Activated CD8-positive, alpha-beta memory T cell treated with anti-CD3 and anti-CD28 coated beads for 48 hours (primary cell): ENCODE results near the gene NBPF6.
"Not testable (repeated sequence)": the region's sequence is repeated elsewhere in the genome, so short reads cannot be mapped to it uniquely, and the experiment has no call there.

Source experiments
- DNase-seq, 3 experiments: peaks; one replicate each; pipeline ENCODE4 v3.0.0-alpha.2; 2020; ENCODE audit warnings: low read depth in 2 of 3, low spot score in 2 of 3

NBPF6 gene, protein sequence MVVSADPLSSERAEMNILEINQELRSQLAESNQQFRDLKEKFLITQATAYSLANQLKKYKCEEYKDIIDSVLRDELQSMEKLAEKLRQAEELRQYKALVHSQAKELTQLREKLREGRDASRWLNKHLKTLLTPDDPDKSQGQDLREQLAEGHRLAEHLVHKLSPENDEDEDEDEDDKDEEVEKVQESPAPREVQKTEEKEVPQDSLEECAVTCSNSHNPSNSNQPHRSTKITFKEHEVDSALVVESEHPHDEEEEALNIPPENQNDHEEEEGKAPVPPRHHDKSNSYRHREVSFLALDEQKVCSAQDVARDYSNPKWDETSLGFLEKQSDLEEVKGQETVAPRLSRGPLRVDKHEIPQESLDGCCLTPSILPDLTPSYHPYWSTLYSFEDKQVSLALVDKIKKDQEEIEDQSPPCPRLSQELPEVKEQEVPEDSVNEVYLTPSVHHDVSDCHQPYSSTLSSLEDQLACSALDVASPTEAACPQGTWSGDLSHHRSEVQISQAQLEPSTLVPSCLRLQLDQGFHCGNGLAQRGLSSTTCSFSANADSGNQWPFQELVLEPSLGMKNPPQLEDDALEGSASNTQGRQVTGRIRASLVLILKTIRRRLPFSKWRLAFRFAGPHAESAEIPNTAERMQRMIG

DNA sequence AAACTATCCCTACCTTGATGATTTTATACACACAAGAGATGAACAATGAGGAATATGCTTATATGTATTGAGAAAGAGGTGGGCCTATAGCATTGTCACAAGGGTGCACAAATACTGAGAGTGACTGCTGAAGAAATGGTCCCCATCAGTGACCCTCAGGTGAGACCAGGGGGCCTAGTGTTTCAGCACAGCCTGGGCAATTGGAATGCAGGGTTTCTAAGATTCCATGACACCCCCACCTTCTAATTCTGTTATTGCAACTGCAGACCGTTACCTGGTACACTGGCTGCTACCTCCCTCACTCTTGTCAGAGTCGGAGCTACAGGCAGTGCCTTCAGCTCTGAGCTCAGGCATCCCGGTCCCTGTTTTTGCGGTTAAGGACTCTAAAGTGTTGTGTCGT lies at the start of gene NBPF6:
NBPF6 (plus strand) TSS at position 301 of the 400 bp plus-strand sequence. CDS start 259 bp downstream, outside the sequence.
- DNase-seq, result not testable (repeated sequence)

DNA sequence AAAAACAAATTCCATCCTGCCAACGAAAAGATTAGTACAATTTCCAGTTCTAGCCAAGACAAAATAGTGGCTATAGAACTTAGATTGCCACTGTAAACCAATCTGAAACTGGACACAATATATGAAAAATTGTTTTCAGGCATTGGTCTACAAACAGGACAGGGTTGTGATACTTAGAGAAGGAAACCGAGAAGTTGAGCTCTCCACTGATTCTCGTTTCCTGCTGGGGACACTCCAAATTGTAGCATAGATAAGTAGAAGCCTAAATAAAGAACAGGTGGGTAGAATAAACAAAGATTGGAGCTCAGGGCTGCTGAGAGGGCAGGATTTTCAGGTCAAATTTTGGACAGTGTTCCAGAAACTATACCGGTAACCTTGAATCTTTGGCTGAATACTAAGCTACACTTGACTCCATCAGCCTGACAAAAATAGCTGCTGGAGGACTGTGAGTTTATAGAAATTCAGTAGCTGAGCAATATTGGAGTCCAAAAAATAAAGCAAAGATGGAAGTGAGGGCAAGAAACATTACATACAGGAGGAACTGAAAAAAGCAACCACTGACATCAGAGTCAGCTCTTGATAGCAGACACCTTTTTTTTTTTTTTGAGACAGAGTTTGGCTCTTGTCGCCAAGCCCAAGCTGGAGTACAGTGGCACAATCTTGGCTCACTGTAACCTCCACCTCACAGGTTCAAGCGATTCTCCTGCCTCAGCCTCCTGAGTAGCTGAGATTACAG lies 38.9 kb upstream of the NBPF6 start:
- DNase-seq, result not testable (repeated sequence)

DNA sequence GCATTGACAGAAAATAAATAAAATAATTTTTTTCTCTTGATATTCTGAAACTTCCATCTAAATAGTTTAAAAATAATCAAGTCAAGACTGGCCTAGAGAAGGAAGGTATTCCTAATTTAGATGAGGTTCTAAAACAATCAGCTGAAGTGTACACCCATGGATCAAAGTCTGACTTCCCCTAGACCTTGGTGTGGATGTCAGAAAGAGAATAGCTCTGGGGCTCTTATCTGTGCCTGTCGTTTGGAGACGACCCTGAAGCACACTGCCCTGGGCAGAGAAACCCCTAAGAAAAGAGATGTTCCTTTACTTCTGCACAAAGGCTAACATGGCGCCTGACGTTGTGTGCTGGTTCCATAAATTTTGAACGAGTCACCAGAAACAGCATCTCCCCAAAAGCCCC lies 30.0 kb upstream of the NBPF6 start:
- DNase-seq, result not testable (repeated sequence)

DNA sequence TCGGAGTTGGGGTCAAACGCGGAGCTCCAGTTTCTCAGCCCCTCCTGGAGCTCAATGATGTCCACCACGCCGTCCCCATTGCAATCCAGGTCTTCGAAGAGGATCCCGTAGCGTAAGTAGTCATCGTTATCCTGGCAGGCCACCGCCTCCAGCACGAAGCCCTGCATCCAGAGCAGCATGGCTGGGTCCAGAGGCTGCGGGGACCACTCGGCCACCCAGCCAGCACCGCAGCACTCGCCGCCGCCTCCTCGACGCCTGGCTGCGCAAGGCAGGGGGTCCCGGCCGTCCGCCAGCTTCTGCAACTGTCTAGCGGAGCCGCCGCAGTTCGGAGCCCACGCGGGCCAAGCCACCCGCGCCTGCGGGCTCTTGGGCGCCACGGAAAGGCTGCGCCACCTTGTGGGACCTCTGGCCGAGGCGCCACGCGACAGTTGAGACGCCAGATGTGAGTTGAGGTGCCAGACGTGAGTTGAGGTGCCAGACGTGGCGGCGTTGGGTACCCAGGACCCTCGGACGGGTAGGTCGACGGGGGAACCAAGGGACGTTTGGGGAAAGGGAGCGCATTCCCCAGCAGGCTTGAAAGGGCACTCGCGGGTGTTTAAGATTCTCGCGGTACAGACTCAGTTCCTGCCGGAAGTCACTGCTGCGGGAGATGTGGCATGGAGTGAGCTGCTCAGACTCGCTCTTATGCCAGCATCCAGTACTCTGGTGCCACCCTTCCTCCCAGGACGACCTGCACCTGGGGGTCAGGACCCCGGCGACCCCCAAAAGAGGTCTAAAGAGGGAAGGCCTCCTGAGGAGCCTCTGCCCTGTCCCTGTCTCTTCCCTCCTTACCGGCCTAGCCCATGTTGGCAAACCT lies 28.9 kb upstream of the NBPF6 start:
- not testable (repeated sequence) for DNase-seq

DNA sequence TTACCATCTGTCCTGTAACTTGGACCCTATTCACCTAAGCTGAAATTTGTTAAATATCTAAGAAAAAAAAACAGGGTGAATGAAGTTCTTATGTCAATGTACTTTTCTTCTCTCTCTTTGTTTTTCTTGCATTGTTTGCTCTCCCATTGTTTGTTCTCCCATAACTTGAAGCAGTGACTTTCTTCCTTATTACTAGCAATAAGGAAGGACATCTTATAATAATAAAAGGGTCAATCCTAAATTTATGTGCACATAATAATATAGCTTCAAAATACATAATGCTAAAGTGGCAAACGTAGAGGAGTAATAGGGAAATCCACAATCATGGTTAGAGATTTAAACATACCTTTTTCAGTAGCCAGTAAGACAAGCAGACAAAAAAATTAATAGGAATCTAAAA lies 23.3 kb upstream of the NBPF6 start:
- not testable (repeated sequence) for DNase-seq

DNA sequence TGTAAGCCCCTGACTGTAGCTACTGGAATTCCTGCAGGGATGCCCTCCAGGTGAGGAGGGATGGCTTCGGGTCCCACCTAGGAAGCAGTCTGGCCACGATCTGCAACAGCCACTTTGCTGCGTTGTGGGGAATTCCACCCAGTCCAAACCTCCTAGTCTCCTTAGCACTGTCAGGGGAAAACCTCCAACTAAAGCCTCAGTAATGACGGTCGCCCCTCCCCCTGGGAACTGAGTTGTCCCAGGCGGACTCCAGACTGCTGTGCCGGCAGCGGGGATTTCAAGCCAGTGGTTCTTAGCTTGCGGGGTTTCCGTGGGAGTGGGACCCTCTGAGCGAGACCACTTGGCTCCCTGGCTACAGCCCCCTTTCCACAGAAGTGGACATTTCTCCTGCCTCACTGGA lies 18.1 kb upstream of the NBPF6 start:
- DNase-seq, result not testable (repeated sequence)

DNA sequence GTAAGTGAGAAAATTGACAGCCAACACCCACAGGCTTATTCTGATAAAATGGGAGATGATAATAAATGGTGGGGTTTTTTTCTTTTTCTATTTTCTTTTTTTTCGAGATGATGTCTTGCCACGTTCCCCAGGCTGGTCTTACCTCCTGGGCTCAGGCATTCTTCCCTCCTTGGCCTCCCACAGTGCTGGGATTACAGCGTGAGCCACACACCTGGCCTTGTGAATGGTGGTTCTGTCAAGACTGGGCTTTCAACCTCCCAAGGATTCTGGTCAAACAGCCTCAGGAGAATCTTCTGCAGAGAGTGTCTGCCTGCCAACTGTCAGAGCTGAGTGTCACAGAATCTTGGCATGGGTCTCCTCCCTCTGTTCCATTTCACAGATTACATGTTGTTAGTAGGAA lies 16.7 kb upstream of the NBPF6 start:
- DNase-seq, result not testable (repeated sequence)

DNA sequence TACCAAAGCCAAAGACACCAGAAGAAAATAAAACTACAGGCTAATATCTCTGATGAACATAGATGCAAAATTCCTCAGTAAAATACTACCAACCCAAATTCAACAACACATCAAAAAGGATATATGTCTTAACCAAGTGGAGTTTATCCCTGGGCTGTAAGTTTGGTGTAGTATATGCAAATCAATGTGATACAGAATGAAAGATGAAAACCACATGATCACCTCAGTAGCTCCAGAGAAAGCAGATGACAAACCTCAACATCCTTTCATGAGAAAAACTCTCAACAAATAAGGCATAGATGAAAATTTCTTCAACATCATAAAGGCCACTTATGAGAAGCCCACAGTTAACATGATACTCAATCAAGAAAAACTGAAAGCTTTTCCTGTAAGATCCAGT lies 11.6 kb upstream of the NBPF6 start:
- DNase-seq, result not testable (repeated sequence)

DNA sequence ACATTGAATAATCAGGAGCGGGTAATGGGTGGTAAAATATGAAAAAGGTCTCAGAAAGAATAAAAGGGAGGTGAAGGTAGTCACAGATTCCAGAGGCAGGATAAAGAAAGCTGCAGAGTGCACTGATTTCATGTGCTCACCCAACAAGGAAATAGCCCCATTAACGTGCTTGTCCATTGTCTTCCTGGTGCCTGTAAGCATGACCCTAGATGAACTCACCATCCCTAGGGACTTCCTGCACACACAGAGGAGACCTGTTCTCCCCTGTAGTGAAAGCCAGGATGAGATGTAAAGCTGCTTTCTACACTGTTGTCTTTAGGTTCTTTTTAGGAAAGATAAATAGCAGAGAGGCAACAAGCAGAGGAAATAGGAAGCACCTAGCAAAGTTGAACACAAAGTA lies 4.4 kb downstream of the NBPF6 start:
- DNase-seq, result not testable (repeated sequence)

DNA sequence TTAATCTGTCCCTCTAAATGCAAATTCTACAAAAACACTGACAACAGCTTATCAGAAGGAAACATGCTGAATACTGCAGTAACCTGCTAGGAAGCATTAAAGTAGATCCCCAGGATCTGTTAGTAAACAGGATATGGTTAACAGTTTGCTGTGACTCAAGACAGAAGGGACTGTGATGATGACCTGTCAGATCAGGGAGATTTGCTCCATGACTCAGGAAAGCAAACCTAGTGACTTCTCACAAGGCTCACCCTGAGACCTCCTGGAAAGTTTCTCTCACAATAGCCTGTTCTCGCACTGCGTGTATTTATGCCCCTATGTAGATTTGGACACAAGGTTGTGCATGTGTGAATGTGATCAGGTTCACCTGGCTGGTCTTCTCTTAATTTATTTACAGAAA lies 8.5 kb downstream of the NBPF6 start:
- not testable (repeated sequence) for DNase-seq

DNA sequence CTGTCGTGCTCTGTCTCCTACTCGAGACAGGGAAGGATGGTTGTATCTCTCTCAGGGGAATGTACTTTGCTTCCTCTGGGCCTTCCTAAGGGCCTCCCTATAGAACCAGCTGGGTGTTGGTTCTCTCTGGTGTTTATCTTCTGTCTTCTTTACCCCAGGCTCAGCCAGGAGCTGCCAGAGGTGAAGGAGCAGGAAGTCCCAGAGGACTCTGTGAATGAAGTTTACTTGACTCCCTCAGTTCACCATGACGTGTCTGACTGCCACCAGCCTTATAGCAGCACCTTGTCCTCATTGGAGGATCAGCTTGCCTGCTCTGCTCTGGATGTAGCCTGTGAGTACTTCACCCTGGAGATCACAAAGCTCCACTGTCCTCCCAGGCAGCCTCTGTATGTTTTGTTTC lies 11.6 kb downstream of the NBPF6 start:
- DNase-seq, result not testable (repeated sequence)

DNA sequence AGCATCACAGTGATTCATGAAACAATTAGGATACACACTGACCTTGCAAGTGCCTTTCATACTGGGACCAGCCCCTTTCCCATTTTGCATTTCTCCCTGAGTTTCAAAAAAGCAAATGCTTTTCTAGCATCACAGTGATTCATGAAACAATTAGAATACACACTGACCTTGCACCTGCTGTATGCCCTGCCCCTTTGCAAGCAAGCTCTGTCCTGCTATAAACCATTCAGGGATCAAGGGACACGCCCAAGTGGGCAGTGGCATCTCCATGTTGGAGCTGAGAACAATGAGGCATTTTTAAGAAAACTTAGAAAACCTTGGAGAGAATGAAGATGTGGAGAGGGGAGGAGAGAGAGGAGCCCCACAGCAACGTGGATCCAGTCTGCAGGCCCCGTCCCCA lies 13.8 kb downstream of the NBPF6 start:
- DNase-seq, result not testable (repeated sequence)

DNA sequence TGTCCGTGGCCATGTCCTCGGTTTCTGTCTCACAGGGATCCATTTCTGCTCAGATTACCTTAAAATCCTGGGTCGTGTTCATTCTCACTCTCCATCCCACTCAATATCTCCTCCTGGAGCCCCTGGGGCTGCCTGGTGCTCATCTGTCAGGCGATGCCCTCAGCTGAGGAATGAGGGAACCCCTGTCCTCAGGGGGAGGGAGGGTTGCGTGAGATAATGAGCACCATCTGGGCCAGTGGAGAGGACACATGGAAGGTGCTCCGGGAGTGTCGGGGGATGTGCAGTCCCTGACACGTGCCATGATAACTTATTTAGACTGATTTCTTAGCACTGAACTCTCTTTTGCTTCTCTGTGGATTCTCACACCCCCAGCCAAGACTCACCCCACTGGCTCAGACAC lies 16.0 kb downstream of the NBPF6 start:
- not testable (repeated sequence) for DNase-seq

DNA sequence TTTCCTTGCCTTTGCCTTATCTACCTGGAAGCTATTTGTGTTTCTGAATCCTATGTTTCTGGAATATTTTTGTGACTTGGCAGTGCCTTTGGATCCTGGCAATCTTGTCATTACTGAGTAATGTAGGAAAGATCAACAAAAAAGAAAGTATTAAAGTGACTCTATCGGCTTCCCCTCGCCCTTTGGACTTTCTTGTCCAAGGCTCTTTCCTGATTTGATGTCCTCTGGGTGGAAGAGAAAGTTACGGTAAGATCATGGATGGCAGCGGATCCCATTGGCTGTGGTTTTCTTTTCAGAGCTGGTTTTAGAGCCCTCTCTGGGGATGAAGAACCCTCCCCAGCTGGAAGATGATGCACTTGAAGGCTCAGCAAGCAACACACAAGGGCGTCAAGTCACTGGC lies 17.0 kb downstream of the NBPF6 start:
- DNase-seq, result not testable (repeated sequence)

DNA sequence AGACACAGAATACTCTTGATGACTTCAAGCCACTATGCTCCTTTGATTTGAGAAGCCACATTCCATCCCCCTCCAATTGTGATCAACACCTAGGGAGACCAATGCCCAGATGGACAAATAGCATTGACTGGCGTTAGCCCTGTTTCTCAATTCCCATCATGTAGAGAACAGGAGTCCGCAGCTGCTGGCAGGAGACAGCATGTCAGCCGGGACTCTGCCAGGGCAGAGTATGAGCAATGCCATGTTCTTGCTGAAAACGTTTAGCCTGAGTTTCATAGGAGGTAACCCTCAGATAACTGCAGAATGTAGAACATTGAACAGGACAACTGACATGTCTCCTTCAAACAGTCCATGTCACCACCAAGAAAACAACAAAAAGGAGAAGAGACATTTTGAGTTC lies 20.6 kb downstream of the NBPF6 start:
- DNase-seq, result not testable (repeated sequence)

DNA sequence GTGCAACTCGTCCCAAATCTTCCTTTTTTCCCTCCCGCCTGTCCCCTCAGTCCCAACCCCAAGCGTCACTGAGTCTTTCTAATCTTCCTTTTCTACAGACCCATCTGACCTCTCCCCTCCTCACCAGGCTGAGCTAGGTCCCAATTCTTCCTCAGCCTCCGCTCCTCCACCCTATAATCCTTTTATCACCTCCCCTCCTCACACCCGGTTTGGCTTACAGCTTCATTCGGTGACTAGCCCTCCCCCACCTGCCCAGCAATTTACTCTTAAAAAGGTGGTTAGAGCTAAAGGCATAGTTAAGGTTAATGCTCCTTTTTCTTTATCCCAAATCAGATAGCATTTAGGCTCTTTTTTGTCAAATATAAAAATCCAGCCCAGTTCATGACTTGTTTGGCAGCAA lies 24.4 kb downstream of the NBPF6 start:
- not testable (repeated sequence) for DNase-seq

DNA sequence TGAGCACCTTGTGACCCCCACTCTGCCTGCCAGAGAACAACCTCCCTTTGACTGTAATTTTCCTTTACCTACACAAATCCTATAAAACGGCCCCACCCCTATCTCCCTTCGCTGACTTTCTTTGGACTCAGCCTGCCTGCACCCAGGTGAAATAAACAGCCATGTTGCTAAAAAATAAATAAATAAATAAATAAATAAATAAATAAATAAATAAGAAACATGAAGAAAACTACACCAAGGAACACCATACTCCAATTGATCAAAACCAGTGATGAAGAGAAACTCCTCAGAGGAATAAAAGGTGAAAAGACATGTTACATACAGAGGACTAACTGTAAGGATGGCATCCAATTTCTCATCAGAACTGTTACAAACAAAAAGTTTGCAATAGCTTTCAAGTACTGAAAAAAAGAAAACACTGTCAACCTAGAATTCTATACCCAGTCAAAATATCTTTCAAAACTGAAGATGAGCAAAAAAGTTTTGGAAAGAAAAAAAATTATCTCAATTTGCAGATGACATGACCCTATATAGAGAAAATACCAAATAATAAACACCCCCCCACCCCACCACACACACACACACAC lies 28.4 kb downstream of the NBPF6 start:
- no peak for DNase-seq

DNA sequence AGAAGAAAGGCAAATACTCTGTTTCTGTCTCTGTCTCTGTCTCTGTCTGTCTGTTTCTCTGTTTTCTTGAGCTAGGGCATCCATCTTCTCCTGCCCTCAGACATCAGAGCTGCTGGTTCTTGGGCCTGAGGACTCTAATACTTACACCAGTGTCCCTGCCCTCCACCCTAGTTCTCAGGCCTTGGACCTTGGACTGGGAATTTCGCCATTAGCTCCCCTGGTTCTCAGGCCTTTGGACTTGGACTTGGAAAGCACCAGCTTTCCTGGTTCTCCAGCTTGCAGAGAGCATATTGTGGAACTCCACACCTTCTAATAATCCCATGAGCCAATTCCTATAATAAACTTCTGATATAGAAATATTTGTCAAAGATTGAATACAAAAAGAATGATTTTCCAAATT lies 32.6 kb downstream of the NBPF6 start:
- DNase-seq, result no peak

DNA sequence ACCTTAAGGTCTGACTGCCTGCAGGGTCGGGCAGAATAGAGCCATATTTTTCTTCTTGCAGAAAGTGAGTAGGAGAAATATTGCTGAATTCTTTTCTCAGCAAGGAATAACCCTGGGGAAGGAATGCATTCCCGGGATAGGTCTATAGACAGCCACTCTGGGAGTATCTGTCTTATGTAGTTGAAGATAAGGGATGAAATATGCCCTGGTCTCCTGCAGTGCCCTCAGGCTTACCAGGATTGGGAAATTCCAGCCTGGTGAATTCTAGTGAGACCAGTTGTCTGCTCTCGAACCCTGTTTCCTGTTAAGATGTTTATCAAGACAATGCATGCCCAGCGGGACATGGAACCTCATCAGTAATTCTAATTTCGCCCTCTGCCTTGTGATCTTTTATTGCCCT lies 35.8 kb downstream of the NBPF6 start:
- not testable (repeated sequence) for DNase-seq

DNA sequence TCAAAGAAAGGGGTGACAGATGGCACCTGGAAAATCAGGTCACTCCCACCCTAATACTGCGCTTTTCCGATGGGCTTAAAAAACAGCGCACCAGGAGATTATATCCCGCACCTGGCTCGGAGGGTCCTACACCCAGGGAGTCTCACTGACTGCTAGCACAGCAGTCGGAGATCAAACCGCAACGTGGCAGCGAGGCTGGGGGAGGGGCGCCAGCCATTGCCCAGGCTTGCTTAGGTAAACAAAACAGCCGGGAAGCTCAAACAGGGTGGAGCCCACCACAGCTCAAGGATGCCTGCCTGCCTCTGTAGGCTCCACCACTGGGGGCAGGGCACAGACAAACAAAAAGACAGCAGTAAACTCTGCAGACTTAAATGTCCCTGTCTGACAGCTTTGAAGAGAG lies 36.6 kb downstream of the NBPF6 start:
- not testable (repeated sequence) for DNase-seq
